T-helper 2 cell treated with Interferon-gamma antibody and Interleukin-4, amounts not matched to agents 100 ng/mL and 5 ng/mL, for 36 hours (primary cell): Measurements from ENCODE around the gene PITPNC1. TPM values are rescaled to one million over a fixed set of nuclear protein-coding genes. Genes with fewer than 3 reads are reported as not detected.
"Not testable (repeated sequence)": the region's sequence is repeated elsewhere in the genome, so short reads cannot be mapped to it uniquely, and the experiment has no call there.

Experiments used
- intact Hi-C: fragments of 100-400 bp; cut with micrococcal nuclease; formaldehyde crosslinking; loops from one replicate; pipeline ENCODE4 v1.15.1; 2023
- total RNA-seq: library from RNA; stranded (reverse); gene quantifications from 2 replicates; pipeline ENCODE4 v1.2.3, GENCODE V29; 2022

Gene PITPNC1
- total RNA-seq, 1 donor from 2014 or later: 24.7 TPM

- intact Hi-C loops: no loop called here
Measured at GRCh38 chr17:67666710-67667109, 289.6 kb downstream of the PITPNC1 start.

- intact Hi-C loops: no loop called here
Measured at GRCh38 chr17:67671493-67671892, 294.4 kb downstream of the PITPNC1 start.

GRCh38 chr17:67672592-67673335, 295.7 kb downstream of the PITPNC1 start:
- intact Hi-C loops: no loop called here

GRCh38 chr17:67675481-67675880, 298.4 kb downstream of the PITPNC1 start:
- intact Hi-C loops: no loop called here

GRCh38 chr17:67676305-67676704, 299.2 kb downstream of the PITPNC1 start:
- intact Hi-C loops: no loop called here

GRCh38 chr17:67678414-67678813, 301.3 kb downstream of the PITPNC1 start:
- intact Hi-C loops: no loop called here

- intact Hi-C loops: no loop called here
Measured at GRCh38 chr17:67679225-67679624, 302.1 kb downstream of the PITPNC1 start.

- intact Hi-C loops: no loop called here
Measured at GRCh38 chr17:67679721-67680120, 302.6 kb downstream of the PITPNC1 start.

GRCh38 chr17:67680445-67681224, 303.6 kb downstream of the PITPNC1 start:
- intact Hi-C loops: no loop called here

- intact Hi-C loops: no loop called here
Measured at GRCh38 chr17:67682196-67682595, 305.1 kb downstream of the PITPNC1 start.

- intact Hi-C loops: no loop called here
Measured at GRCh38 chr17:67685351-67685750, 308.3 kb downstream of the PITPNC1 start.

- intact Hi-C loops: no loop called here
Measured at GRCh38 chr17:67686241-67686640, 309.2 kb downstream of the PITPNC1 start.

GRCh38 chr17:67687511-67687910, 310.4 kb downstream of the PITPNC1 start:
- intact Hi-C loops: no loop called here

- intact Hi-C loops: loop anchor here (1.0 kb wide), 2 partner anchors 311 to 315 kb away; no protein-coding TSS in a partner anchor
Measured at GRCh38 chr17:67689534-67690177, 312.6 kb downstream of the PITPNC1 start.

GRCh38 chr17:67693811-67694210, 316.7 kb downstream of the PITPNC1 start:
- intact Hi-C loops: no loop called here

- intact Hi-C loops: no loop called here
Measured at GRCh38 chr17:67696347-67696746, 319.3 kb downstream of the PITPNC1 start.

GRCh38 chr17:67696853-67697498, 319.9 kb downstream of the PITPNC1 start:
- intact Hi-C loops: no loop called here

- intact Hi-C loops: no loop called here
Measured at GRCh38 chr17:67700037-67700724, 323.1 kb downstream of the PITPNC1 start.

- intact Hi-C loops: no loop called here
Measured at GRCh38 chr17:67700725-67701119, 323.6 kb downstream of the PITPNC1 start.

- intact Hi-C loops: not testable (repeated sequence)
Measured at GRCh38 chr17:67702861-67703260, 325.8 kb downstream of the PITPNC1 start.

GRCh38 chr17:67707442-67707841, 330.4 kb downstream of the PITPNC1 start:
- intact Hi-C loops: no loop called here
